Measurements from ENCODE around the gene GPC2.
"Not testable (repeated sequence)": the region's sequence is repeated elsewhere in the genome, so short reads cannot be mapped to it uniquely, and the experiment has no call there.

Gene GPC2

GRCh38 chr7:100148225-100148558, 29.0 kb downstream of the GPC2 start:
- H3K4me3 ChIP-seq (ENCODE audit: extremely low read depth, insufficient read depth, low read length, poor library complexity, severe bottlenecking), result peak overlapping the region; percentile 92
- peak overlapping the region; percentile 53 for H3K27ac ChIP-seq (ENCODE audit: low read depth, low read length, severe bottlenecking)
- 81 to 96% methylated on average over 10 to 13 of the region's 14 CpGs for WGBS, 2 experiments (ENCODE audit: insufficient coverage in 2 of 2)
- H3K36me3 ChIP-seq (ENCODE audit: control insufficient read depth, insufficient read depth, low read length), result peaks cover 15% of the 10 kb centered on the region
- H3K4me1 ChIP-seq (ENCODE audit: control insufficient read depth, insufficient read depth, low read length, poor library complexity, severe bottlenecking), result peaks cover 3% of the 10 kb centered on the region
- H3K9me3 ChIP-seq (ENCODE audit: control insufficient read depth, low read length), result no peaks in the 10 kb centered on the region

- no CpG with 5 or more reads among the region's 2 CpGs for WGBS, 2 experiments (ENCODE audit: insufficient coverage in 2 of 2)
- H3K36me3 ChIP-seq (ENCODE audit: control insufficient read depth, insufficient read depth, low read length), result peaks cover 7% of the 10 kb centered on the region
- no peaks in the 10 kb centered on the region for H3K9me3 ChIP-seq (ENCODE audit: control insufficient read depth, low read length)
- H3K27ac ChIP-seq (ENCODE audit: low read depth, low read length, severe bottlenecking), result no peak overlapping the region
- no peak overlapping the region for H3K4me3 ChIP-seq (ENCODE audit: extremely low read depth, insufficient read depth, low read length, poor library complexity, severe bottlenecking)
- peaks cover 3% of the 10 kb centered on the region for H3K4me1 ChIP-seq (ENCODE audit: control insufficient read depth, insufficient read depth, low read length, poor library complexity, severe bottlenecking)
Observed at GRCh38 chr7:100147278-100147677, 29.9 kb downstream of the GPC2 start.

GRCh38 chr7:100146350-100146749, 30.8 kb downstream of the GPC2 start:
- WGBS, 2 experiments (ENCODE audit: insufficient coverage in 2 of 2), result 95% methylated on average over 3 of the region's 4 CpGs; no CpG with 5 or more reads in 1 of the 2 experiments
- H3K36me3 ChIP-seq (ENCODE audit: control insufficient read depth, insufficient read depth, low read length); H3K4me1 ChIP-seq (ENCODE audit: control insufficient read depth, insufficient read depth, low read length, poor library complexity, severe bottlenecking); H3K4me3 ChIP-seq (ENCODE audit: extremely low read depth, insufficient read depth, low read length, poor library complexity, severe bottlenecking); H3K27ac ChIP-seq (ENCODE audit: low read depth, low read length, severe bottlenecking); H3K9me3 ChIP-seq (ENCODE audit: control insufficient read depth, low read length): not testable (repeated sequence)

DNA sequence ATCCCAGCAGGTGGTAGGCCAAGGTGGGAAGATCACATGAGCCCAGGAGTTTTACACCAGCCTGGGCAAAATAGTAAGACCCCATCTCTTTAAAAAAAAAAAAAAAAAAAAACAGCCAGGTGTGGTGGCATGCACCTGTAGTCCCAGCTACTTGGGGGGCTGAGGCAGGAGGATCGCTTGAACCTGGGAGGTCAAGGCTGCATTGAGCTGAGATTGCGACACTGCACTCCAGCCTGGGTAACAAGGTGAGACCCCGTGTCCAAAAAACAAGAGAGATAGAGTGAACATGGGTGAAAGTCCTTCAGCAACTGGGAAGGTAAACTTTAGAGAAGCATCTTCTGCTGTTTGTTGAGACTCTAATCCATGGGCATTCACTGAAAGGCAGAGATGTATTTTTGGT, 34.7 kb downstream of the GPC2 start:
- Histone ChIP-seq H3K4me1 (ENCODE audit: control insufficient read depth, insufficient read depth, low read length, poor library complexity, severe bottlenecking) (no peaks in the 10 kb centered on the region), H3K4me3 (ENCODE audit: extremely low read depth, insufficient read depth, low read length, poor library complexity, severe bottlenecking) (no peak overlapping the region), H3K9me3 (ENCODE audit: control insufficient read depth, low read length) (no peaks in the 10 kb centered on the region), H3K36me3 (ENCODE audit: control insufficient read depth, insufficient read depth, low read length) (no peaks in the 10 kb centered on the region), H3K27ac (ENCODE audit: low read depth, low read length, severe bottlenecking) (no peak overlapping the region)
- 90 to 98% methylated on average over 3 of the region's 3 CpGs for WGBS, 2 experiments (ENCODE audit: insufficient coverage in 2 of 2)

- no peaks in the 10 kb centered on the region for H3K36me3 ChIP-seq (ENCODE audit: control insufficient read depth, insufficient read depth, low read length)
- no peaks in the 10 kb centered on the region for H3K4me1 ChIP-seq (ENCODE audit: control insufficient read depth, insufficient read depth, low read length, poor library complexity, severe bottlenecking)
- 100% methylated on average over 1 of the region's 3 CpGs for WGBS, 2 experiments (ENCODE audit: insufficient coverage in 2 of 2)
- no peak overlapping the region for H3K27ac ChIP-seq (ENCODE audit: low read depth, low read length, severe bottlenecking)
- no peak overlapping the region for H3K4me3 ChIP-seq (ENCODE audit: extremely low read depth, insufficient read depth, low read length, poor library complexity, severe bottlenecking)
- no peaks in the 10 kb centered on the region for H3K9me3 ChIP-seq (ENCODE audit: control insufficient read depth, low read length)
Observed at GRCh38 chr7:100141555-100141949, 35.6 kb downstream of the GPC2 start.

GRCh38 chr7:100137851-100138760, 39.1 kb downstream of the GPC2 start:
- Histone ChIP-seq H3K4me1 (ENCODE audit: control insufficient read depth, insufficient read depth, low read length, poor library complexity, severe bottlenecking) (no peaks in the 10 kb centered on the region), H3K27ac (ENCODE audit: low read depth, low read length, severe bottlenecking) (no peak overlapping the region), H3K36me3 (ENCODE audit: control insufficient read depth, insufficient read depth, low read length) (no peaks in the 10 kb centered on the region), H3K9me3 (ENCODE audit: control insufficient read depth, low read length) (no peaks in the 10 kb centered on the region), H3K4me3 (ENCODE audit: extremely low read depth, insufficient read depth, low read length, poor library complexity, severe bottlenecking) (no peak overlapping the region)
- 90 to 93% methylated on average over 12 to 13 of the region's 13 CpGs for WGBS, 2 experiments (ENCODE audit: insufficient coverage in 2 of 2)

GRCh38 chr7:100132697-100133151, 44.5 kb downstream of the GPC2 start:
- 31 to 42% methylated on average over 1 to 2 of the region's 3 CpGs for WGBS, 2 experiments (ENCODE audit: insufficient coverage in 2 of 2)
- Histone ChIP-seq H3K4me1 (ENCODE audit: control insufficient read depth, insufficient read depth, low read length, poor library complexity, severe bottlenecking) (peaks cover 4% of the 10 kb centered on the region), H3K4me3 (ENCODE audit: extremely low read depth, insufficient read depth, low read length, poor library complexity, severe bottlenecking) (no peak overlapping the region), H3K9me3 (ENCODE audit: control insufficient read depth, low read length) (no peaks in the 10 kb centered on the region), H3K27ac (ENCODE audit: low read depth, low read length, severe bottlenecking) (peak overlapping the region; percentile 53), H3K36me3 (ENCODE audit: control insufficient read depth, insufficient read depth, low read length) (no peaks in the 10 kb centered on the region)

- H3K9me3 ChIP-seq (ENCODE audit: control insufficient read depth, low read length), result no peaks in the 10 kb centered on the region
- no peaks in the 10 kb centered on the region for H3K36me3 ChIP-seq (ENCODE audit: control insufficient read depth, insufficient read depth, low read length)
- WGBS, 2 experiments (ENCODE audit: insufficient coverage in 2 of 2), result 81 to 83% methylated on average over 2 to 5 of the region's 7 CpGs
- H3K27ac ChIP-seq (ENCODE audit: low read depth, low read length, severe bottlenecking), result no peak overlapping the region
- H3K4me1 ChIP-seq (ENCODE audit: control insufficient read depth, insufficient read depth, low read length, poor library complexity, severe bottlenecking), result peaks cover 4% of the 10 kb centered on the region
- H3K4me3 ChIP-seq (ENCODE audit: extremely low read depth, insufficient read depth, low read length, poor library complexity, severe bottlenecking), result no peak overlapping the region
Observed at GRCh38 chr7:100132126-100132525, 45.1 kb downstream of the GPC2 start.

DNA sequence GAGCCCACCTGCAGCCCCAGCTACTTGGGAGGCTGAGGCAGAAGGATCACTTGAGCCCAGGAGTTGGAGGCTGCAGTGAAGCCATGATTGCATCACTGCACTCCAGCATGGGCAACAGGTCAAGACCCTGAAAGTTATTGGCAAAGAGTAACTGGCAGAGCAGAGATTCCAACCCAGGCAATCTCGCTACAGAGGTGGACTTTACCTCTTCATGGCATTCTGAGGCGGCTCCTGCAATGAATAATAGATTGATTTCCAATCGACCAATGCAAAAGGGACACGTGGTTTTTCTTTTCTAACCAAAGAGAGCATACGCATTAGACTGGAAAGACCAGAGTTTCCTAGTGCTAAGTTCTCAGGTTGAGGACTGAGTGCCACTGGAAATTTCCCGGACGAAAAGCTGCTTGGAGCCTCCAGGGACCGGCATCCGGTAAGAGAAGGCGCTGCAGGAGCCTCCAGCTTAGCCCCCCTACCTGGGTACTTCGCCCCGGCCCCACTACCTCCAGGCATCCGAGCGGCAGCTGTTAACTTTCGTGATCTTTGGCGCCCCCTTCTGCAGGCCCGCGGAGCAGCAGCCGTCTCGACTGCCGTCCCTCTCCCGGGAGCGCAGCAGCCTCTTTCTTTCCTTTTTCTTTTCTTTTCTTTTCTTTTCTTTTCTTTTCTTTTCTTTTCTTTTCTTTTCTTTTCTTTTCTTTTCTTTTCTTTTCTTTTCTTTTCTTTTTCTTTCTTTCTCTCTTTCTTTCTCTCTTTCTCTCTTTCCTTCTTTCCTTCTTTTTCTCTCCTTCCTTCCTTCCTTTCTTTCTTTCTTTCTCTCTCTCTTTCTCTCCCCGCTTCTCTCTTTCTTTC, 46.4 kb downstream of the GPC2 start:
- Histone ChIP-seq H3K27ac (ENCODE audit: low read depth, low read length, severe bottlenecking) (no peak overlapping the region), H3K4me3 (ENCODE audit: extremely low read depth, insufficient read depth, low read length, poor library complexity, severe bottlenecking) (no peak overlapping the region), H3K36me3 (ENCODE audit: control insufficient read depth, insufficient read depth, low read length) (no peaks in the 10 kb centered on the region), H3K4me1 (ENCODE audit: control insufficient read depth, insufficient read depth, low read length, poor library complexity, severe bottlenecking) (peaks cover 4% of the 10 kb centered on the region), H3K9me3 (ENCODE audit: control insufficient read depth, low read length) (no peaks in the 10 kb centered on the region)
- 17% methylated on average over 23 to 24 of the region's 24 CpGs for WGBS, 2 experiments (ENCODE audit: insufficient coverage in 2 of 2)

DNA sequence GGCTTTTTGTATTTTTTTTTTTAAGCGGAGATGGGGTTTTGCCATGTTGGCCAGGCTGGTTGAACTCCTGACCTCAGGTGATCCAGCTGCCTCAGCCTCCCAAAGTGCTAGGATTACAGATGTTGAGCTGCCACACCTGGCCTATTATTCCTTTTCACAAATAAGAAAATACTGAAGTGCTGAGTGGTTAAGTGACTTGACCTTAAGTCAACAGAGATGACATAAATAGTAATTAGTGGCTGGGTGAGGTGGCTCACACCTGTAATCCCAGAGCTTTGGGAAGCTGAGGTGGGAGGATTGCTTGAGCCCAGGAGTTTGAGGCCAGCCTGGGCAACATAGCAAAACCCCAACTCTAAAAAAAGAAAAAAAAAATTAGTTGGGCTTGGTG, 47.0 kb downstream of the GPC2 start:
- H3K4me3 ChIP-seq (ENCODE audit: extremely low read depth, insufficient read depth, low read length, poor library complexity, severe bottlenecking); H3K9me3 ChIP-seq (ENCODE audit: control insufficient read depth, low read length); H3K36me3 ChIP-seq (ENCODE audit: control insufficient read depth, insufficient read depth, low read length); H3K27ac ChIP-seq (ENCODE audit: low read depth, low read length, severe bottlenecking); H3K4me1 ChIP-seq (ENCODE audit: control insufficient read depth, insufficient read depth, low read length, poor library complexity, severe bottlenecking): not testable (repeated sequence)
- 89% methylated on average over 1 of the region's 1 CpG; no CpG with 5 or more reads in 1 of the 2 experiments for WGBS, 2 experiments (ENCODE audit: insufficient coverage in 2 of 2)

DNA sequence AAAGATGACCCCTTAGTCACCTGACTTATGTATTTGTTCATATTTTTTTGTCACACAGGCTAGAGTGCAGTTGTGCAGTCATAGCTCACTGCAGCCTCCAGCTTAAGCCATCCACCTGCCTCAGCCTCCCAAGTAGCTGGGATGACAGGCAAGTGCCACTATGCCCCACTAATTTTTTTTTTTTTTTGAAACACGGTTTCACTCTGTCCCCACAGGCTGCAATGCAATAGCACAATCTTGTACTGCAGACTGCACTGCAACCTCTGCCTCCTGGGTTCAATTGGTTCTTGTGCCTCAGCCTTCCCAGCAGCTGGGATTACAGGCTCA, 48.6 kb downstream of the GPC2 start:
- Histone ChIP-seq H3K4me3 (ENCODE audit: extremely low read depth, insufficient read depth, low read length, poor library complexity, severe bottlenecking) (no peak overlapping the region), H3K4me1 (ENCODE audit: control insufficient read depth, insufficient read depth, low read length, poor library complexity, severe bottlenecking) (peaks cover 4% of the 10 kb centered on the region), H3K36me3 (ENCODE audit: control insufficient read depth, insufficient read depth, low read length) (peaks cover 19% of the 10 kb centered on the region), H3K9me3 (ENCODE audit: control insufficient read depth, low read length) (no peaks in the 10 kb centered on the region), H3K27ac (ENCODE audit: low read depth, low read length, severe bottlenecking) (no peak overlapping the region)
- 57 to 88% methylated on average over 1 of the region's 1 CpG for WGBS, 2 experiments (ENCODE audit: insufficient coverage in 2 of 2)

Measured in mesodermal cell (in vitro differentiated cells).